ENCODE measurements around the gene ZMIZ1.

ZMIZ1 gene

GRCh38 chr10:79286318-79286951 is 217.7 kb downstream of the ZMIZ1 start:
- DNase-seq (ENCODE audit: low read depth in 2 of 2), result peak; percentile 61 to 65

- no peak for DNase-seq (ENCODE audit: low read depth in 2 of 2)
Measured at GRCh38 chr10:79287973-79288723, 219.4 kb downstream of the ZMIZ1 start.

GRCh38 chr10:79289801-79290200 is 221.0 kb downstream of the ZMIZ1 start:
- DNase-seq (ENCODE audit: low read depth in 2 of 2), result no peak

- DNase-seq (ENCODE audit: low read depth in 2 of 2), result no peak
Measured at GRCh38 chr10:79292026-79292766, 223.4 kb downstream of the ZMIZ1 start.

- no peak for DNase-seq (ENCODE audit: low read depth in 2 of 2)
Measured at GRCh38 chr10:79292891-79293746, 224.4 kb downstream of the ZMIZ1 start.

GRCh38 chr10:79293841-79294581 is 225.2 kb downstream of the ZMIZ1 start:
- DNase-seq (ENCODE audit: low read depth in 2 of 2), result no peak

GRCh38 chr10:79295563-79295962 is 226.8 kb downstream of the ZMIZ1 start:
- DNase-seq (ENCODE audit: low read depth in 2 of 2), result no peak

- DNase-seq (ENCODE audit: low read depth in 2 of 2), result no peak
Measured at GRCh38 chr10:79296431-79296830, 227.7 kb downstream of the ZMIZ1 start.

- no peak for DNase-seq (ENCODE audit: low read depth in 2 of 2)
Measured at GRCh38 chr10:79298403-79299244, 229.9 kb downstream of the ZMIZ1 start.

GRCh38 chr10:79299397-79300241 is 230.9 kb downstream of the ZMIZ1 start:
- DNase-seq (ENCODE audit: low read depth in 2 of 2), result no peak

GRCh38 chr10:79300711-79301110 is 231.9 kb downstream of the ZMIZ1 start:
- DNase-seq (ENCODE audit: low read depth in 2 of 2), result no peak

GRCh38 chr10:79301754-79302530 is 233.2 kb downstream of the ZMIZ1 start:
- no peak for DNase-seq (ENCODE audit: low read depth in 2 of 2)

GRCh38 chr10:79303631-79304478 is 235.1 kb downstream of the ZMIZ1 start:
- DNase-seq (ENCODE audit: low read depth in 2 of 2), result no peak

GRCh38 chr10:79304479-79305087 is 235.8 kb downstream of the ZMIZ1 start:
- DNase-seq (ENCODE audit: low read depth in 2 of 2), result no peak

GRCh38 chr10:79305515-79305914 is 236.7 kb downstream of the ZMIZ1 start:
- DNase-seq (ENCODE audit: low read depth in 2 of 2), result no peak

- no peak for DNase-seq (ENCODE audit: low read depth in 2 of 2)
Measured at GRCh38 chr10:79305988-79306387, 237.2 kb downstream of the ZMIZ1 start.

GRCh38 chr10:79306644-79307220 is 238.0 kb downstream of the ZMIZ1 start:
- no peak for DNase-seq (ENCODE audit: low read depth in 2 of 2)
